Hepatocyte (in vitro differentiated cells): ENCODE data around the gene UBE2J2.

Source experiments
- CTCF ChIP-seq: fragments of 200-600 bp; sonication (generic); IDR thresholded peaks from 2 replicates; pipeline ENCODE4 v1.5.1; 2016; ENCODE audit warnings: antibody characterized with exemption, mild to moderate bottlenecking; ENCODE audit not compliant: poor library complexity
- EZH2 ChIP-seq: fragments of 200-600 bp; sonication (generic); IDR thresholded peaks from 2 replicates; pipeline ENCODE4 v1.6.1; 2016; ENCODE audit warnings: antibody characterized with exemption, mild to moderate bottlenecking, borderline replicate concordance
- EZH2phosphoT487 ChIP-seq: fragments of 200-600 bp; sonication (generic); IDR thresholded peaks from one replicate; pipeline ENCODE4 v1.6.1; 2018; ENCODE audit warnings: antibody characterized with exemption, mild to moderate bottlenecking, low read depth, moderate library complexity; ENCODE audit not compliant: unreplicated experiment, severe bottlenecking

GRCh38 chr1:1306070-1306660, 32.5 kb upstream of the UBE2J2 start:
- no peak for TF ChIP-seq CTCF
- no peak for TF ChIP-seq EZH2
- no peak for TF ChIP-seq EZH2phosphoT487
